SK-N-SH treated with all-trans-retinoic acid at 6 μM for 48 hours (cell line): ENCODE measurements around the gene SLC25A23.
"Not testable (repeated sequence)": the region's sequence is repeated elsewhere in the genome, so short reads cannot be mapped to it uniquely, and the experiment has no call there.

Experiments
- ATAC-seq: fragments of 200-7000 bp; cut with Tn5 transposase; 3 replicates; pipeline ENCODE4 v1.9.1; 2020; ENCODE audit warnings: mild to moderate bottlenecking, moderate library complexity
- ARNTL ChIP-seq: fragments of 450-650 bp; formaldehyde crosslinking; IDR thresholded peaks from 2 replicates; pipeline ENCODE4 v1.5.0; 2020; ENCODE audit warnings: low read depth, mild to moderate bottlenecking, moderate library complexity, borderline replicate concordance
- CREB5 ChIP-seq: fragments of 250-450 bp; sonication (Bioruptor Pico); IDR thresholded peaks from 2 replicates; pipeline ENCODE4 v1.5.1; 2020; ENCODE audit warnings: low read depth, mild to moderate bottlenecking, moderate library complexity
- CSRNP3 ChIP-seq: fragments of 250-450 bp; sonication (Bioruptor Pico); IDR thresholded peaks from 2 replicates; pipeline ENCODE4 v1.5.1; 2021; ENCODE audit warnings: mild to moderate bottlenecking, moderate library complexity
- ESRRG ChIP-seq: fragments of 250-450 bp; sonication (Bioruptor Pico); IDR thresholded peaks from 2 replicates; pipeline ENCODE4 v1.6.1; 2021; ENCODE audit warnings: mild to moderate bottlenecking
- GLIS3 ChIP-seq: fragments of 250-450 bp; sonication (Bioruptor Pico); IDR thresholded peaks from 2 replicates; pipeline ENCODE4 v1.5.0; 2020; ENCODE audit warnings: mild to moderate bottlenecking, moderate library complexity
- ISL1 ChIP-seq: fragments of 250-450 bp; sonication (Bioruptor Pico); IDR thresholded peaks from 2 replicates; pipeline ENCODE4 v2.1.2; 2022; ENCODE audit warnings: mild to moderate bottlenecking, moderate library complexity
- PATZ1 ChIP-seq: fragments of 250-450 bp; sonication (Bioruptor Pico); IDR thresholded peaks from 2 replicates; pipeline ENCODE4 v1.8.0; 2020; ENCODE audit warnings: mild to moderate bottlenecking, moderate library complexity, borderline replicate concordance
- POU6F1 ChIP-seq: fragments of 250-450 bp; sonication (Bioruptor Pico); IDR thresholded peaks from 2 replicates; pipeline ENCODE4 v1.8.0; 2021; ENCODE audit warnings: low read depth, mild to moderate bottlenecking, moderate library complexity, borderline replicate concordance
- PPARA ChIP-seq: fragments of 250-450 bp; sonication (Bioruptor Pico); IDR thresholded peaks from 2 replicates; pipeline ENCODE4 v1.5.0; 2020; ENCODE audit warnings: mild to moderate bottlenecking, borderline replicate concordance
- RARB ChIP-seq: fragments of 250-450 bp; sonication (Bioruptor Pico); IDR thresholded peaks from 2 replicates; pipeline ENCODE4 v1.8.0; 2021; ENCODE audit warnings: mild to moderate bottlenecking, moderate library complexity
- TOX ChIP-seq: fragments of 250-450 bp; sonication (Bioruptor Pico); IDR thresholded peaks from 2 replicates; pipeline ENCODE4 v1.8.0; 2021; ENCODE audit warnings: mild to moderate bottlenecking, moderate library complexity, borderline replicate concordance
- TSHZ2 ChIP-seq: fragments of 250-450 bp; sonication (Bioruptor Pico); IDR thresholded peaks from 2 replicates; pipeline ENCODE4 v1.5.0; 2020; ENCODE audit warnings: mild to moderate bottlenecking, moderate library complexity
- ZC3H10 ChIP-seq: fragments of 250-450 bp; sonication (Bioruptor Pico); IDR thresholded peaks from 2 replicates; pipeline ENCODE4 v1.5.1; 2021; ENCODE audit warnings: mild to moderate bottlenecking, moderate library complexity
- ZFP3 ChIP-seq: fragments of 250-450 bp; sonication (Bioruptor Pico); IDR thresholded peaks from 2 replicates; pipeline ENCODE4 v1.5.0; 2020; ENCODE audit warnings: mild to moderate bottlenecking, moderate library complexity
- ZFP30 ChIP-seq: fragments of 450-650 bp; formaldehyde crosslinking; IDR thresholded peaks from 2 replicates; pipeline ENCODE4 v1.5.0; 2022; ENCODE audit warnings: mild to moderate bottlenecking, moderate library complexity
- ZNF70 ChIP-seq: fragments of 450-650 bp; formaldehyde crosslinking; IDR thresholded peaks from 2 replicates; pipeline ENCODE4 v1.5.0; 2020; ENCODE audit warnings: mild to moderate bottlenecking, moderate library complexity

SLC25A23 gene

GRCh38 chr19:6406401-6406800 lies 53.2 kb downstream of the SLC25A23 start (continued):
- TF ChIP-seq CSRNP3 (CRISPR knock-in tag), result no peak
- TF ChIP-seq TOX (CRISPR knock-in tag), result no peak
- TF ChIP-seq ZNF70 (CRISPR knock-in tag), result no peak
- no peak for TF ChIP-seq ISL1 (CRISPR knock-in tag)

- TF ChIP-seq ARNTL (CRISPR knock-in tag), result no peak
- TF ChIP-seq ESRRG (CRISPR knock-in tag), result no peak
- no peak for TF ChIP-seq POU6F1 (CRISPR knock-in tag)
- no peak for TF ChIP-seq PATZ1 (CRISPR knock-in tag)
- no peak for TF ChIP-seq CREB5 (CRISPR knock-in tag)
- TF ChIP-seq GLIS3, result no peak
- no peak for TF ChIP-seq CSRNP3 (CRISPR knock-in tag)
- no peak for TF ChIP-seq TOX (CRISPR knock-in tag)
- TF ChIP-seq RARB (CRISPR knock-in tag), result no peak
- no peak for TF ChIP-seq ZNF70 (CRISPR knock-in tag)
- no peak for TF ChIP-seq PPARA (CRISPR knock-in tag)
- TF ChIP-seq ZFP30 (CRISPR knock-in tag), result no peak
- no peak for ATAC-seq
Observed at GRCh38 chr19:6402837-6403608, 56.6 kb downstream of the SLC25A23 start.

- no peak for ATAC-seq
- TF ChIP-seq ZFP3 (CRISPR knock-in tag), result no peak
- TF ChIP-seq ZC3H10 (CRISPR knock-in tag), result no peak
- no peak for TF ChIP-seq ESRRG (CRISPR knock-in tag)
Observed at GRCh38 chr19:6402058-6402457, 57.5 kb downstream of the SLC25A23 start.

GRCh38 chr19:6400062-6400944 lies 59.3 kb downstream of the SLC25A23 start:
- ATAC-seq, result not testable (repeated sequence)

GRCh38 chr19:6396305-6396704 lies 63.3 kb downstream of the SLC25A23 start:
- no peak for TF ChIP-seq POU6F1 (CRISPR knock-in tag)
- TF ChIP-seq ZC3H10 (CRISPR knock-in tag), result no peak
- TF ChIP-seq TSHZ2 (CRISPR knock-in tag), result no peak
- TF ChIP-seq ZFP3 (CRISPR knock-in tag), result no peak
- TF ChIP-seq PPARA (CRISPR knock-in tag), result no peak
- no peak for TF ChIP-seq RARB (CRISPR knock-in tag)
- ATAC-seq, result no peak
